Right hindlimb (tissue), 1 donor: ENCODE results near the gene ROR2.

Source experiments
- DNase-seq: peaks from one replicate; pipeline ENCODE4 v3.0.0-alpha.2; 2018

Gene ROR2

DNA sequence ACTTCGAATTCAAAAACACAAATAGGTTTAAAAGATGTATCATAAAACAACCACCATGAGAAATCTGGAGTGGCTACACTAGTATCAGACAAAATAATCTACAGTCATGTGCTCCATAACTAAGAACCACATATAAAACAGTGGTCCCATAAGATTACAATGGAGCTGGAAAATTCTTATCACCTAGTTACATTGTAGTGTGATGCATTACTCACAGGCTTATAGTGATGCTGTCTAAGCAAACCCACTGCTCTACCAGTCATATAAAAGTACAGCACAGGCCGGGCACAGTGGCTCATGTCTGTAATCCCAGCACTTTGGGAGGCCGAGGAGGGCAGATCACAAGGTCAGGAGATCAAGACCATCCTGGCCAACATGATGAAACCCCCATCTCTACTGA is 160.1 kb downstream of the ROR2 start:
- no peak for DNase-seq

DNA sequence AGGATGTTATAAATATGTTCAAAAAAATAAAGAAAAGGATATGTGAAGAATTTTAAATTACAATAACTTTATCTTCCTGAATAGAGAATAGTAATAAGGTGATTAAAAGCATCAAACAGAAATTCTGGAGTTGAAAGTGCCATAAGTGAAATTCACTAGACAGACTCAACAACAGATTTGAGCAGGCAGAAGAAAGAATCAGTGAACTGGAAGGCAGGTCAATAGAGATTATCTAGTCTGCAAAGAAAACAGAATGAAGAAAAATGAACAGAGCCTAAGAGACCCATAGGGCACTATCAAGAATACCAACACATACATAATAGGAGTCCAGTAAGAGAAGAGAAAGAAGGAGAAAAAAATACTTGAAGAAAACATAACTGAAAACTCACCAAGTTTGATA is 162.1 kb downstream of the ROR2 start:
- no peak for DNase-seq

DNA sequence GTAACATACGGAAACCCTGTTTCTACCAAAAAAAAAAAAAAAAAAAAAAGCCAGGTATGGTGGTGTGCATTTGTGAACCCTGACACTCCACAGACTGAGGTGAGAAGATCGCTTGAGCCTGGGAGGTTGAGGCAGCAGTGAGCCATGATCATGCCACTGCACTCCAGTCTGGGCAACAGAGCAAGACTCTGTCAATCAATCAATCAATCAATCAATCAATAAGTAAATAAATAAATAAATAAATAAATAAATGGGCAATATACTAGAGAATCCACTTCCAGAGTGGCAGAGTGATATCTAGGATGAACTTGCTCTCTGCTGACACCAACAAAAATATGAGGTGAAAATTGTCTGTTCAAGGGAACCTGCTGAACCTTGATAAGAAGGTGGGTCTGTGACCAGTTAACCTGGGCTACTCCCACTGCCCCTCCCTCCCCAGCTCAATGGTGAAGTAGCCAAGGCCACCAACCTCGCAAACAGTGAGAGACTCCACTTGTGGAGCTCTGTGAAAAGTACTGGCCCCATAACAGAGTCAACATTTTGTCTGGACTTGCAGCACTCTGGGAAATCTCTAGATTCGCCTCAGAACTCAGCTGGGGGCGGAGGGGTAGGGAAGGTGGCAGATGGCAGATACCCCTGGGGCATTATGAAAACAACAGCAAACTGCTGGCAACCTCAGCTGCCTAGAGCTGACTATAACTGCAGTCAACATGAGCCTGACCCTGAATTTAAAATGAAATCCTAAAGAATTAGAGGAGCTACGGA is 163.7 kb downstream of the ROR2 start:
- DNase-seq: no peak

DNA sequence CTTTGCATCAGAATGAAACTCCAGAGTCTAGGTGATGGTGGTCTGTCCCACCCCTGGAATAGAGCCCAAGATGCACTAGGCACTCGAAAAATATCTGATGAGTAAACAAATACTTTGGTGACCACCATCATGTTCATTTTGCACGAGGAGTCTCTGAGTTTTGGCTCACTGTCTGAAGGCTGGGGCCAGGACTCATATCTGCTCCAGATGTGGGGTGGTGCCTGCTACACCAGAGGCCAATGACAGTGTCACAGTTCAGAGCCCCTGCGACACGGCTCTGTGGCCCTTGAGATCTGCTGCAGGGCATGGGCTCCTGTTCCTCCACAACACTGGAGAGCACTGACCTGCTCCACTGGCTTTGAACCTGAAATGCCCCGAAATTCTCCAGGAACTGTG is 164.6 kb downstream of the ROR2 start:
- no peak for DNase-seq

DNA sequence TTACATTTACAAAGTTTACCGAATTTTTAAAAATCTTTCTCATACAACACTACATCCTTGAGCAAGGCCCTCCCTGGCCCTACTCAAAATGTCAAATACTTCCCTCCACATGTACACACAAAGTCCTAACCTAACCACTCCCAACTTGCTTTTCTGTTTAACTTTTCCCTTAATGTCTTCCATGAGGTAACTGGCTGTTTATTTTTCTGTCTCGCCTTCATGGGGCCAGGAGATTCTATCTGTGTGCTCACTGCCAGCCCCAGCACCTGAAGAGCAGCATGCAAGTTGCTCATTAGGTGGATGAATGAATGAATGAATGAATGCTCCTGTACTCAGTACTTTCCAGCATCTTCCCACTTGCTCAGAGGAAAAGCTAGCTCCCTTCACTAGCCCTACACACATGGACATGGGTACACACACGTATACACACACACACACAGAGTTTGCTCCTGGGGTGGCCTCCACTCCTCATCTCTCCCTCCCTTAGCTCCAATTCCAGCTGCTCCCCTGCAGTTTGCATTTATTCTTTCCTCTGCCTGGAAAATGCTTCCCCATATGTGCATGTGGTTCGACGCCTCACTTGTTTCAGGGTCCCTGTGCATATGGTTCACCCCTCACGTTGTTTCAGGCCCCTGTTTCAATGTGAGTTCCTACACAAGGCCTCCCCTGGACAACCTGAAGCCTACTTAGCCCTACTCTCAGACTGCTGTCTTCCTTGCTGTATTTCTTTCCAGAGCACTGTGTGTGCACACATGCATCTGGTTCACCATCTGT is 165.2 kb downstream of the ROR2 start:
- no peak for DNase-seq

DNA sequence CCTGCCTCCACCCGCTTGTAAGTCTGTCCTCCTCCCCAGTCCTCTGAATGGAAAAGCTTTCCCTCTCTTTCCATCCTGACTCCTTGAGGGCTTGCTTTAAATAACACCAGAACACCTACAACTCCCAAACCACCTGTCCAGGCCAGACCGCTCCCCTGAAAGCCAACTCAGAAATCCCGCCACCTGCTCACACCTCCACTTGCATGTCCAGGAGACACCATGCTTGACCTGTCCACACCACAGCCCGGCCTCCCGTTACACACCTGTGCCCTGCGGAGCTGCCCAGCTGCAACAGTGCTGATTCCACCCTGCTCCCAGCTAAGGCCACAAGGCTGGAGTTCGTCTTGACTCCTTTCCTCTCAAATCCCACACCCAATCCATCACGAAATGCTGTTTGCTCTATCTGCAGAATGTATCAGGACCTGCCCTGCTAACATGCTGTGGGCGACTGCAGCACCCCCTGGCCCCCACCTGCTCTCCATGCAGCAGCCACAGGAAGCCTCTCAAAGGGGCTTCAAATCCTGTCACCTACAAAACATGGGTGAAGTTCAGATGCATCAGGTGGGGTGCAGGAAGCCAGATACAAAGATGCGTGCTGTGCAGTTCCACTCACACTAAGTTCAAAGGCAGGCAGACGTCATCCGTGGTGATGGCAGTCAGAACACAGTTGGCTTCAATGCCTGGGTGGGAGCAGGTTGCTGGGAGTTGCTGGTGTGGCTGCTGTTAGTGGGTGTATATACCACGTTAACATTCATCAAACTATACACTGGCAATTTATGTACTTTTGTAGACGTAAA is 166.0 kb downstream of the ROR2 start:
- DNase-seq: no peak

DNA sequence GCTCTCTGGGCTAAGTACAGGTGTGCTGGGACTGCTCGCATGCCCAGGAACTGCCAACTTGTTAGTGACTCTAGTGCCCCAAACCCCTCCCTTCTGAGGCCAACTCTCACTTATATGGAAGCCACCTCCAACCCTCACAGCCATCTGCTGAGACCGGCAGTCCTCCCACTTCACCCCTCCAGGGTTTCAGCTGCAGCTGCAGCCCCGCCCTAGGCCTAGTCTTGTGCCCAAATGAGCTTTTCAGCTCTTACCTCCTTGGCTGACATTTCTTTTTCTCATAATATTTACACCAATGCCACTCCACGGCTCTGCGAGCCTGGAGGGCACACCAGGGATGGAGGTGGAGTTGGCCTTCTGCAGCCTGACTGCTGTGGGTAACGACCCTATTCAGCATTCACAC is 166.6 kb downstream of the ROR2 start:
- no peak for DNase-seq

DNA sequence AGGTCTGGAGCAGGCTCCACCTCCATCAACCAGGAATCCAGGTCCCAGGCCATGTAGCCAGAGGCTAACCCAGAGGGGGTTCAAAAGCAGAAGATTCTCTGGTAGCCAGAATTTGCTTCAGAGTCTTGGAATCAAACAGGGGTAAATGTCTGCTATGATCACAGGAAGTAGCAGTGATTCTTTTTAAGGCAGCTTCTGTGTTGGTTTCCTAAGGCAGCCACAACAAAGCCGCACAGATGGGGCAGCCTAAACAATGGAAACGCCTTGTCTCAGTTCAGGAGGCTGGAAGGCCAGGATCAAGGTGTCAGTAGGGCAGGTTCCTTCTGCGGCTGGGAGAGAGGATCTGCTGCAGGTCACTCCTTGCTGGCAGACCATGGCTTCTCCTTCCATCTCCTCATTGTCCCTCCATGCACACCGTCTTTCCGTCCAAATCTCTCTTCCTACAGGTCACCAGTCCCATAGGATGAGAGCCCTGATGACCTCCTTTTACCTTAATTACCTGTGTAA is 167.3 kb downstream of the ROR2 start:
- DNase-seq: no peak

DNA sequence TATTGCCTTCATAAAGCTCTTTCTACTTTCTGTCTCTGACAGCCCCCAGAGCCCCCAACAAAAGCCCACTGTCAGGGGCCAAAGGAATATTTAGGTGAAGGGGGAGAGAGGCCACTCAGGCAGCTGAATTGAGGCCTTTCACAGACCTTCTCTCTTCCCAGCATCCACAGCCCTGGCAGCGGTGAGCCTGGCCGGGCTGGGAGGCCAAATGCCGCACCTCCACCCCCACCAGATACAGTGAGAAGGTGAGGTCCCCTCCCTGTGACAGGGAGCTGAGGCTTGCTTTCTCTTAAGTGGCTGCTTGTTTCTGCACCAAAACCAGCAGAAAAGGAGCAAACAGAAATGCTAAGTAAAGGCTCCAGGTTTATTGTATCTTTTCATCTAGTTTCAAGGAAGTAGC is 168.1 kb downstream of the ROR2 start:
- DNase-seq: no peak

DNA sequence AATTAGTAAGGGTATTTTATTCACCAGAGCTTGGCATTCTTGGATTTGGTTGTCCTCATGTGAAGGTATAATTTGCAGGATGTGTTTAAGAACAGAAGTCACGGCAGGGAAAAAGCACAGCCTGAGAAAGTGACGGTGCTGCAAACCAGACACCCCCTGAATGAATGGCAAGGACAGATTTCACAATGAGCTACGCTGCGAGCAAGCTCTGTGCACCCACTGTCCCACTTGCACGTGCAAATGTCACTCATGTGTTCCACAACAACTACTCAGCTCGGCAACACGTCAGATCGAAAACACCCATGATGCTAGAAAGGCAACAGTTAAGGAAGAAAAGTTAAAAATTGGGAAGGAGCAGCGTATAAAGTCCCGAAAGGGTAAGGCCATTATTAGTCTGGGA is 168.9 kb downstream of the ROR2 start:
- no peak for DNase-seq

DNA sequence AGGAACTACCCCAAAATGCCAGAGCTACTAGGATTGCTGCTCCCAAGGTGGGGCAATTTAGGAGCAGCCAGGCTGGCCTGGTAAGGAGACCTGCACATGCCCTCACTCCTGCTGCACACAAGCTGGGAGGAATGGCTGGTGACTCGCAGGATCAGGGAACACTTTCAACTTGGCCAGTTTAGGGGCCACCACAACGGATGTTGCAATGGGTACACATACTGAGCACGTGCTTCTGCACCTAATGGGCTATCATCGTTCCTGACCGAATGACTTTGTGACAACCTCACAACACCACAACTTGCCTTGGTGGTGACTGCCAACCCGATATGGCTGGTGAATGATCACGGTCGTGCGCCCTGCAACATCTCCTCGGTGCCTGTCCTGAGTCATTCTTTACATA is 172.0 kb downstream of the ROR2 start:
- no peak for DNase-seq

DNA sequence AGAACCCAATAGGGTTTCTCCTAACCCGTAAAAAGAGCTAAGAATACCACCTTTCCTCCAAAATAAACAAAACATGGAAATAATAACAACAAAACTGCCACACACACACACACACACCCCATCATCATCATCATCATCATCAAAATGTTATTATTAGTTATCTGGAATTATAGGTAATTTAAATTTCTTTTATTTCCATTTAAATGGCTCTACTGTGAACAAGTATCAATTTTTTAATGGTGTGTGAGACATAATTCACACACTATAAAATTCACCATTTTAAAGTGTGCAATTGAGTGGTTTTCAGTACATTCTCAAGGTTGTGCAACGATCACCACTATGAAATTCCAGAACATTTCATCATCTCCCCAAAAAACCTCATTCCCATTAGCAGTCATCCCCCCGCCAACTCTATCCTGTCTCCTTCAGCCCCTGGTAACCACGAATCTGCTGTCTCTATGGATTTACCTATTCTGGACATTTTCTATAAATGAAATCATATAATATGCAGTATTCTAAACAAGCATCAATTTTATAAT is 172.7 kb downstream of the ROR2 start:
- no peak for DNase-seq

DNA sequence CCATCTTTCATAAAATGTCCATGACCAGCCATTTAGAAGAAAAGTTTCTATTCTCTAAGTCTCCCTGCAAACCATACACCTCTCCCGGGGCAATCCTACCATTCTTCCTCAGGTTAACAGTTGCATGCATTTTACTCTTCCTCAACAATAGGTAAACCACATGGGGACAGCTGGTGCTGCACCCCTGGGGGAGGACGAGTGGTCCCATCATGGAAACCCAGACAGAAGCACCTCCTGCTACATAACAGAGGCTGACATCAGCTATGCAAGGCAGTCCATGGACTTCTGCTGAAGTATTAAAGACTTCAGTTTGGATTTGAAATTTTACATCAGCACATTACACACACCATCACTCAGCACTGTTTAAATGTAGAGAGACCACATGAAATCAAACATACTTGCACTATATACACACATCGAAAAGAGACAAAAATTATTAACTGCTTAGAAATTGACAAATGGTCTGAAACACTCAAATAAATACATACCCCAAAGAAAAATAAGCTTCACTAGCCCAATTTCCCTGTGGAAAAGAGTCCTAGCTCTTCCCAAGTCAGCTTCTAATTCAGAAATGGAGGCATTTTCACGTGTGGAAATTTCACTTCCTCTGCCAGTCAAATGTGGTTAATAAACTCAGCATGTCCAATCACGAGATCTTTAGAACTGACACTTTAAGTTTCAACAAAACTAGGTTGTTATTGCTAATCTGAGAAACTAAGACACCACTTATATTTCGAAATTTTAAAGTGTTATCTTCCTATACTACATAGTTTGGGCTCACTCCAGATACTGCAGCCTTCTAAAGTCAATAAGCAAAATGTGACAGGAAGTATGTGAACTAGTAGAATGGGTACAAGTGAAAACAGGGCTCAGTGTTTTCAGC is 173.4 kb downstream of the ROR2 start:
- no peak for DNase-seq

DNA sequence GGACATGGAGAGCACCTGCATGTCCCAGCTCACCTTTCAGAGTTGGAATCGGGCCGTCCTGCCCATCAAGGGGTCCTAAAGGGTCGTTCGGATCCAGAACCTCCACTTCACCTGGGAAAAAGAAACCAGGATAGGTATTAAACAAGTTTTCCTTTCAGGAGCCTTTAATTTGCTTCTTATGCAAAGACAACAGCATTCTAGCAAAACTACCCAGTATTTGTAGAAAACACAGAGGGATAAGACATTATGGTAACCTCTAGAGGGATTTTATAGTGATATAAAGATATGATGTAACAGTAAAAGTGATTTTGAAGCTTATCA is 174.4 kb downstream of the ROR2 start:
- DNase-seq: no peak

DNA sequence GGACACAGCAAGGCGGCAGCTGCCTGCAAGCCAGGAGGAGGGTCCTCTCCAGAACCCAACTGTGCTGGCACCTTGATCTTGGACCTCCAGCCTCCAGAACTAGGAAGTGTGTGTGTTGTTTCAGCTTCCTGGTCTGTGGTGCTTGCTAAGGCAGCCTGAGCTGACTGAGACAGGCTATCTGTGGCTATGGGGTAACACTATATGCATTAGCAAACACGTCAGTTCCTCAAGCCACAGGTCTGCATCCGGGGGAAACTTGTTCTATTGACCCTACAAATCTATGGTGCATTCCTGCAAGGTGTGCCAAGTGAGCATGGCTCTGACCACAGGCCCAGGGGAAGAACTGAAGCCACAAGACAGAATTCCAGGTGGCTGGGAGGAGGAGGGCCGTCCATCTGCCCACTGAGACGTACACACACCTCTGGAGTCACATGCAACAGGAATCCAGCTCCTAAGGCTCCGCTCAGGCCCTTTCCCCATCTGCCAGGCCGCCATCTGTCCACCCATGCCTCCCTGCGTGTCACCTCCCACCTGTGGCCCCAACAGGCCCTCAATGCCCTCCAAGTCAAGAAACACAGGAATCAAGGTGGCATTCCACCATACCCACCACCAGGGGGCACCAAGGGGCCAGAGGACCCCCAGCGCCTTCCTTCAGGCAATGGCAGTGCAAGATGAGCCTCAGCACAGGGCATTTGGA is 174.9 kb downstream of the ROR2 start:
- peak; percentile 77 for DNase-seq

DNA sequence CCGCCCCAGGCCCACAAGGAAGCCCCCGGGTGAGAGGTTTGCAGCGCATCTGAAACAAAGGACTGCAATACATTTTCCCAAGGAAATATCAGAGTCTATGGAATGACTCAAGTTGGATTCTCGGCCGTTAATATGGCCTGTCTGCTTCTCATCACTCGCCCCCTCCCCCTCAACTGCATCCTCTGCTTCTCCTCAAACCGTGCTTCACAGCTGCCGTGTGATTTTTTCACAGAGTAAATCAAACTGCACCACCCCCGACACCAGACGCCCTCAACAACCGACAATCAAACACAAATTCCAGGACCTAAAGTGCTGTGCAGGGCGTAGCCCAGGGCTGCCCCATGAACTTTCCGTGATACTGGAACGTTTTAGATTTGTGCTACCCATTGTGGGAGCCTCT is 176.9 kb downstream of the ROR2 start:
- no peak for DNase-seq

DNA sequence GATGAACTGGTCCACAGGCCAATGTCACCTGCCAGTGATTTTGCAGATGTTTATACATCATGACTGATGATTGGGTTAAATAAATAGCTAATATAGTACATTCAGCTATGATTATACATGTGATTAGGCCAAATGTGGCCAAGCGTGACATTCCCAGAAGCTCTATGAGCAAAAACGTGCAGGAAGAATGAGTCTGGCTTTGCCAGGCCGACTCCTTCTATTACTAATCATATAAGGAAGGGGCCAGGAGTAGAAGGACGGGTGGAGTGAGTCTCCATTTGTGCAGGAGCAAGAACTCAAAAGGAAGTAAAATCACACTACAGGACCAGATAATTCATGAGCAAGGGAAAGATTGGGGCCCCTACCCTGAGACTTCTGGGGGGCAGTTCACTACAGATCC is 178.2 kb downstream of the ROR2 start:
- no peak for DNase-seq

DNA sequence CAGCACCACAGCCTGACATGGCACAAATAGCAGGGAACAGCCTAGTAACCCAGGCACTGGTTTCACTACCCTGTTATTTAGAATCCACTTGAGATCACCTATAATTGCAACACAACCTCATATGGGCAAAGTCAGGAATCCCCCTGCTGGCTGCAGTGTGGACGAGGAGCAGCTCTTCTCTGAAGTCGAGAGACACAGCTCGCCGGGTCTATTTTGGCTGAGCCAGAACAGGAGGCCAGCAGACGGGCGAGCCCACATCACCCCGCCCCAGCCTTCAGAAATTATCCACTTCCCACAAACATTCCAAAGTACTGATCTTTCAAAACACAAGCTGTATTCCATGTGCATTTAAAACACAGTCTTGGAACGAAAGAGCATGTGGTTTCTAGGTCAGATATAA is 179.0 kb downstream of the ROR2 start:
- DNase-seq: peak; percentile 79

DNA sequence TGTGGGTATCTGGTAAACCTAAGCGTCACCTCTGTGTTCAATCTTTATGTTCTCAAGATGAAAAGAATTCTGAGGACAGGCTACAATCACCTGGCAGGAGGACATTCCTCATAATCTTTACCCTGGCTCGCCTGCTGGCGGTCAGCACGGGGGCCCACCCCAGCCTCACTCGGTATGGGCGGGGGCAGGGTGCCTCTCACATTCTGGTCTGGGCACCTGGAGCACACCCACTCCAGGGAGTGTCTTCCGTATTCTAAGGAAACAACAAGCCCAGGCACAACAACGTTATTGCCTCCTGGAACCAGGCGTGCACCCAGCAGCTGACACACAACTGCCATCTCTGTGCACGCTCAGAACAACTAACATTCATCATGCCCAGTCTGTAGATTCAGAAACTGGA is 179.8 kb downstream of the ROR2 start:
- DNase-seq: no peak

DNA sequence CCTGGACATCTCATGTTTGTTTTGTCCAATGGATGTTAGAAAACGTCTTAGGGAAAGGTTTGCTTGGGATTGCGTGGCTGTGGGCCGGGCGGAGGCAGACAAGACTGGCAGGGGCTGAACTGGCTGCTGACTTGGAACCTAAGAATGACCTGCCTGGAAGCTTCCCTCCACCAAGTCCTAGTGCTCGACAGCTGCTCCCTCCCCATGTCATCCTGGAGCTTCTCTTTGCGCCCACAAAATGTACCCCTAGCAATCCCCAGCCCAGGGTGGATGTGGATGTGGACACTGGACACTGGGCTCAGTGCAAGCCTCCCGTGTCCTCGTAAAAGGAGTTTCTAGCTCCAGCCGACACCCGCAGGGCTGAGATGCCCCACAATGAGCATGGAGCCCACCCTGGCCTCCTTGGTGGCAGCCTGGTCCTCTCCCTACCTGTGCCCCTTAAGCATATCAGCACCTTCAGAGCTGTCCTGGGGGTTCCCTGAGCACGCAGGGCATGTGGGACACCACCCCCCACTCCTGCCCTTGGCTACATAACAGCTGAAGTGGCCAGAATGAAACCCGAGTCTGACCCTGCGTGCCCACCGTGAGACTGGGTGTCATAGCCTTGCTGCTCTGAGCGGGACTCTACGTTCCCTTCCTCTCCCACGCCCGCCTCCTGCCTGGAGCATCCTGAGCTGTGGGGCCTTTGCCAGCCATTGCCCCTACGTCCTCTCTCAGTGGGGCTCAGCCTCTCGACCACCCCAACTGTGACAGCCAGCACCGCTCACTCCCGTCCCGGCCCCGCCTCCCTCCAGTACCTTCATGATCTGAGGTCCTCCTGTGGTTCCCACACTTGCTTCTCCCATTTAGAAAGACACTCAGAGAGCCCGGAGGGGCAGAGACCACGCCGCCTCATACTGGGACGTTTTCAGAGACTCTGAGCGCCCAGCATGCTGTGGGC is 180.8 kb downstream of the ROR2 start:
- no peak for DNase-seq

DNA sequence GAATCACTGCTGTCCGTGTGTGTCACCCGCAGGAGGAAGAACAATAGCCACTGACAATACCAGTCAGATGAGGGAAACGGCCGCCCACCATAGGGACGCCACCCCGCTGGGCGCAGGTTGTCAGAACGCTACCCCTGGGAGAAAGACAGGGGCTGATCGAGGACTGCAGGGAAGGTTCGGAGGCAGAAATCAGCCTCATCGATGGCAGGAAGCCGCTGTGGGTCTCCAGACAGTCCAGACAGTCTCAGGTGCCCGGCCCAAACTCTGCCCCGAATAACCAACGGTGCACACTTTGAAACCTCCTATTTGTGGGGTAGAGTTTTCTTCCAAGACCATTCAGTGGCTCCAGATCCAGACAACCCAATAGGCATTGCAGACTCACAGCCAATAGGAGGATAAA is 181.5 kb downstream of the ROR2 start:
- DNase-seq: no peak
